ENCODE measurements around the gene KRTAP5-5.

KRTAP5-5 gene

GRCh38 chr11:1608363-1608762, 21.2 kb upstream of the KRTAP5-5 start, which contains the start of gene KRTAP5-3:
Gene KRTAP5-3, minus strand, starts transcription at chr11:1608463. Its CDS starts 78 bp downstream, at chr11:1608385.
- no peaks in the 10 kb centered on the region for H3K36me3 ChIP-seq (ENCODE audit: insufficient read depth)
- no peak within 1 kb of the TSS for H3K27ac ChIP-seq
- no peak within 1 kb of the TSS for H3K4me2 ChIP-seq
- no peak for TF ChIP-seq CTCF (conservative IDR thresholded peaks at IDR 0.05; ENCODE audit: low read depth, low read length)
- H3K9ac ChIP-seq = no peak within 1 kb of the TSS
- H2AFZ ChIP-seq (ENCODE audit: low read depth) = no peak within 1 kb of the TSS
- H3K4me1 ChIP-seq (ENCODE audit: low read depth, poor library complexity, severe bottlenecking) = peaks cover 8% of the 10 kb centered on the region
- no peaks in the 10 kb centered on the region for H4K20me1 ChIP-seq (ENCODE audit: insufficient read depth)
- no peaks in the 10 kb centered on the region for H3K79me2 ChIP-seq (ENCODE audit: insufficient read depth, low read depth)
- peaks cover 83% of the 10 kb centered on the region for H3K27me3 ChIP-seq (ENCODE audit: insufficient read depth, low read depth)
- no peak within 1 kb of the TSS for H3K4me3 ChIP-seq (IDR thresholded peaks at IDR 0.05; ENCODE audit: insufficient read depth, low read depth, low read length)

- H3K36me3 ChIP-seq (ENCODE audit: insufficient read depth) = no peaks in the 10 kb centered on the region
- H3K27me3 ChIP-seq (ENCODE audit: insufficient read depth, low read depth) = peaks cover 88% of the 10 kb centered on the region
- no peaks in the 10 kb centered on the region for H4K20me1 ChIP-seq (ENCODE audit: insufficient read depth)
- no peak for TF ChIP-seq CTCF (conservative IDR thresholded peaks at IDR 0.05; ENCODE audit: low read depth, low read length)
- no peaks in the 10 kb centered on the region for H3K4me1 ChIP-seq (ENCODE audit: low read depth, poor library complexity, severe bottlenecking)
- no peaks in the 10 kb centered on the region for H3K79me2 ChIP-seq (ENCODE audit: insufficient read depth, low read depth)
- H3K4me3 ChIP-seq (IDR thresholded peaks at IDR 0.05; ENCODE audit: insufficient read depth, low read depth, low read length) = no peak overlapping the region
- H3K4me2 ChIP-seq = no peak overlapping the region
- H3K27ac ChIP-seq = no peak overlapping the region
- no peak overlapping the region for H2AFZ ChIP-seq (ENCODE audit: low read depth)
- H3K9ac ChIP-seq = no peak overlapping the region
Observed at GRCh38 chr11:1618231-1618630, 11.3 kb upstream of the KRTAP5-5 start.

GRCh38 chr11:1619449-1619848, 10.1 kb upstream of the KRTAP5-5 start:
- Histone ChIP-seq H3K4me1 (ENCODE audit: low read depth, poor library complexity, severe bottlenecking) (no peaks in the 10 kb centered on the region), H3K9ac (no peak overlapping the region), H4K20me1 (ENCODE audit: insufficient read depth) (no peaks in the 10 kb centered on the region), H3K27ac (no peak overlapping the region), H3K27me3 (ENCODE audit: insufficient read depth, low read depth) (peaks cover 86% of the 10 kb centered on the region), H3K4me3 (IDR thresholded peaks at IDR 0.05; ENCODE audit: insufficient read depth, low read depth, low read length) (no peak overlapping the region), H3K36me3 (ENCODE audit: insufficient read depth) (no peaks in the 10 kb centered on the region), H3K79me2 (ENCODE audit: insufficient read depth, low read depth) (no peaks in the 10 kb centered on the region), H3K4me2 (no peak overlapping the region), H2AFZ (ENCODE audit: low read depth) (no peak overlapping the region)
- no peak for TF ChIP-seq CTCF (conservative IDR thresholded peaks at IDR 0.05; ENCODE audit: low read depth, low read length)

- Histone ChIP-seq H3K79me2 (ENCODE audit: insufficient read depth, low read depth) (no peaks in the 10 kb centered on the region), H3K27me3 (ENCODE audit: insufficient read depth, low read depth) (peaks cover 85% of the 10 kb centered on the region), H3K4me2 (no peak within 1 kb of the TSS)
Observed at GRCh38 chr11:1622086-1622485, 7.5 kb upstream of the KRTAP5-5 start, which contains the start of gene KRTAP5-4. Gene KRTAP5-4, minus strand, starts transcription at chr11:1622138. Its CDS starts 45 bp downstream, at chr11:1622093.

More at GRCh38 chr11:1622086-1622485, 7.5 kb upstream of the KRTAP5-5 start, which contains the start of gene KRTAP5-4:
- Histone ChIP-seq H3K9ac (no peak within 1 kb of the TSS), H3K4me1 (ENCODE audit: low read depth, poor library complexity, severe bottlenecking) (no peaks in the 10 kb centered on the region), H2AFZ (ENCODE audit: low read depth) (no peak within 1 kb of the TSS), H3K27ac (no peak within 1 kb of the TSS), H3K36me3 (ENCODE audit: insufficient read depth) (no peaks in the 10 kb centered on the region), H4K20me1 (ENCODE audit: insufficient read depth) (no peaks in the 10 kb centered on the region), H3K4me3 (IDR thresholded peaks at IDR 0.05; ENCODE audit: insufficient read depth, low read depth, low read length) (no peak within 1 kb of the TSS)
- TF ChIP-seq CTCF (conservative IDR thresholded peaks at IDR 0.05; ENCODE audit: low read depth, low read length) = no peak
